H1 (cell line): ENCODE data around the gene DBNL.

Source experiments
- ATF3 ChIP-seq: IDR thresholded peaks from 2 replicates; pipeline ENCODE4 v1.6.1; 2011; ENCODE audit warnings: low read depth, mild to moderate bottlenecking, low read length; ENCODE audit not compliant: insufficient read depth
- CTCF ChIP-seq, 3 experiments: IDR thresholded peaks; 1 replicate in 2 of 3; 2 replicates in 1 of 3; pipeline versions ENCODE4 v1.5.1 to v1.6.1; 2011; ENCODE audit warnings: low read length in 3 of 3, mild to moderate bottlenecking in 3 of 3, inconsistent platforms in 2 of 3, low read depth in 1 of 3, moderate library complexity in 1 of 3; ENCODE audit not compliant: insufficient read depth in 1 of 3; ENCODE audit errors: control extremely low read depth in 1 of 3
- EGR1 ChIP-seq: IDR thresholded peaks from 2 replicates; pipeline ENCODE4 v1.6.1; 2011; ENCODE audit warnings: low read depth, low read length, borderline replicate concordance
- EZH2 ChIP-seq: fragments of 200-600 bp; sonication (generic); IDR thresholded peaks from 2 replicates; pipeline ENCODE4 v1.7.1; 2012; ENCODE audit warnings: low read depth, mild to moderate bottlenecking, moderate library complexity, low read length, inconsistent platforms; ENCODE audit not compliant: severe bottlenecking
- GABPA ChIP-seq: IDR thresholded peaks from 2 replicates; pipeline ENCODE4 v1.6.1; 2011; ENCODE audit warnings: mild to moderate bottlenecking, low read length, moderate library complexity, borderline replicate concordance; ENCODE audit not compliant: insufficient read depth
- JUND ChIP-seq: IDR thresholded peaks from 2 replicates; pipeline ENCODE4 v1.6.1; 2011; ENCODE audit warnings: mild to moderate bottlenecking, improper control_type of control experiment, low read length
- KDM5A ChIP-seq: fragments of 200-600 bp; IDR thresholded peaks from 2 replicates; pipeline ENCODE4 v1.7.1; 2012; ENCODE audit warnings: mild to moderate bottlenecking, low read length, inconsistent platforms, mixed read lengths
- MAFK ChIP-seq: IDR thresholded peaks from 2 replicates; pipeline ENCODE4 v1.6.1; 2012; ENCODE audit warnings: low read depth, mild to moderate bottlenecking, improper control_type of control experiment, low read length
- NRF1 ChIP-seq: IDR thresholded peaks from 2 replicates; pipeline ENCODE4 v1.6.1; 2011; ENCODE audit warnings: mild to moderate bottlenecking, low read depth, low read length, improper control_type of control experiment
- POLR2AphosphoS5 ChIP-seq: IDR thresholded peaks from 2 replicates; pipeline ENCODE4 v1.6.1; 2011; ENCODE audit warnings: low read depth, low read length
- RFX5 ChIP-seq: IDR thresholded peaks from 2 replicates; pipeline ENCODE4 v1.6.1; 2011; ENCODE audit warnings: low read depth, low read length, improper control_type of control experiment, borderline replicate concordance
- RXRA ChIP-seq: IDR thresholded peaks from 2 replicates; pipeline ENCODE4 v1.6.1; 2011; ENCODE audit warnings: low read depth, mild to moderate bottlenecking, low read length, moderate library complexity; ENCODE audit not compliant: insufficient read depth
- TCF12 ChIP-seq: IDR thresholded peaks from 2 replicates; pipeline ENCODE4 v1.6.1; 2011; ENCODE audit warnings: low read depth, mild to moderate bottlenecking, low read length
- USF2 ChIP-seq: IDR thresholded peaks from 2 replicates; pipeline ENCODE4 v1.6.1; 2011; ENCODE audit warnings: low read length, improper control_type of control experiment

GRCh38 chr7:44082541-44083207 lies 38.2 kb downstream of the DBNL start:
- TF ChIP-seq KDM5A (no peak), CTCF (IDR thresholded peaks at IDR 0.05; ENCODE audit: control extremely low read depth in 1 of 3, insufficient read depth in 1 of 3, low read depth in 1 of 3, low read length in 3 of 3) (no peak), EGR1 (no peak), POLR2AphosphoS5 (0 out of 2 replicates have a peak, but pooled peaks have one; percentile 20), EZH2 (no peak), NRF1 (no peak), RXRA (no peak), TCF12 (no peak), JUND (no peak), ATF3 (no peak), USF2 (no peak), MAFK (no peak), RFX5 (no peak), GABPA (no peak)
